IPS-18a (cell line): ENCODE measurements around the gene PLIN5.

Experiments
- H3K27ac ChIP-seq: one replicate; pipeline ENCODE4 v1.5.1; 2013; ENCODE audit warnings: low read length
- H3K27me3 ChIP-seq: one replicate; pipeline ENCODE4 v1.6.1; 2013; ENCODE audit warnings: mild to moderate bottlenecking, low read length; ENCODE audit not compliant: control insufficient read depth, insufficient read depth
- H3K36me3 ChIP-seq: one replicate; pipeline ENCODE4 v1.6.1; 2013; ENCODE audit warnings: low read depth, low read length; ENCODE audit not compliant: control insufficient read depth
- H3K4me1 ChIP-seq: one replicate; pipeline ENCODE4 v1.6.1; 2013; ENCODE audit warnings: low read depth, low read length; ENCODE audit not compliant: control insufficient read depth
- H3K4me3 ChIP-seq: one replicate; pipeline ENCODE4 v1.5.1; 2013; ENCODE audit warnings: low read length
- H3K9ac ChIP-seq: one replicate; pipeline ENCODE4 v1.6.1; 2013; ENCODE audit warnings: mild to moderate bottlenecking, low read length, moderate library complexity
- H3K9me3 ChIP-seq: one replicate; pipeline ENCODE4 v1.6.1; 2013; ENCODE audit warnings: low read depth, low read length; ENCODE audit not compliant: control insufficient read depth

PLIN5 gene

GRCh38 chr19:4559569-4559968, 24.5 kb upstream of the PLIN5 start, which contains the start of gene SEMA6B:
TSS of gene SEMA6B (minus strand) at chr19:4559684. CDS start at chr19:4558457, 1,227 bp downstream.
- Histone ChIP-seq H3K4me1 (no peaks in the 10 kb centered on the region), H3K36me3 (no peaks in the 10 kb centered on the region), H3K27me3 (no peaks in the 10 kb centered on the region), H3K9me3 (no peaks in the 10 kb centered on the region), H3K9ac (no peak within 1 kb of the TSS), H3K4me3 (no peak within 1 kb of the TSS), H3K27ac (no peak within 1 kb of the TSS)

GRCh38 chr19:4557971-4558941, 23.2 kb upstream of the PLIN5 start:
- no peak overlapping the region for H3K9ac ChIP-seq
- H3K9me3 ChIP-seq: no peaks in the 10 kb centered on the region
- no peaks in the 10 kb centered on the region for H3K27me3 ChIP-seq
- no peaks in the 10 kb centered on the region for H3K4me1 ChIP-seq
- H3K36me3 ChIP-seq: peaks cover 9% of the 10 kb centered on the region
- H3K4me3 ChIP-seq: no peak overlapping the region
- H3K27ac ChIP-seq: no peak overlapping the region

- peaks cover 17% of the 10 kb centered on the region for H3K36me3 ChIP-seq
- H3K9ac ChIP-seq: no peak overlapping the region
- H3K9me3 ChIP-seq: no peaks in the 10 kb centered on the region
- no peaks in the 10 kb centered on the region for H3K27me3 ChIP-seq
- H3K4me3 ChIP-seq: no peak overlapping the region
- H3K27ac ChIP-seq: no peak overlapping the region
- H3K4me1 ChIP-seq: no peaks in the 10 kb centered on the region
These were observed 22.3 kb upstream of the PLIN5 start for GRCh38 chr19:4557144-4557970.

GRCh38 chr19:4556597-4557127, 21.6 kb upstream of the PLIN5 start:
- Histone ChIP-seq H3K4me1 (no peaks in the 10 kb centered on the region), H3K27me3 (no peaks in the 10 kb centered on the region), H3K9me3 (no peaks in the 10 kb centered on the region), H3K36me3 (peaks cover 17% of the 10 kb centered on the region), H3K27ac (no peak overlapping the region), H3K9ac (no peak overlapping the region), H3K4me3 (no peak overlapping the region)

- no peaks in the 10 kb centered on the region for H3K9me3 ChIP-seq
- no peaks in the 10 kb centered on the region for H3K4me1 ChIP-seq
- H3K27ac ChIP-seq: no peak overlapping the region
- no peaks in the 10 kb centered on the region for H3K27me3 ChIP-seq
- H3K9ac ChIP-seq: no peak overlapping the region
- peaks cover 17% of the 10 kb centered on the region for H3K36me3 ChIP-seq
- no peak overlapping the region for H3K4me3 ChIP-seq
These were observed 20.9 kb upstream of the PLIN5 start for GRCh38 chr19:4555657-4556561.

GRCh38 chr19:4554717-4555116, 19.7 kb upstream of the PLIN5 start:
- Histone ChIP-seq H3K9ac (no peak overlapping the region), H3K27ac (no peak overlapping the region), H3K9me3 (no peaks in the 10 kb centered on the region), H3K27me3 (no peaks in the 10 kb centered on the region), H3K4me1 (no peaks in the 10 kb centered on the region), H3K4me3 (no peak overlapping the region), H3K36me3 (peaks cover 20% of the 10 kb centered on the region)

GRCh38 chr19:4553775-4554174, 18.8 kb upstream of the PLIN5 start:
- Histone ChIP-seq H3K27me3 (no peaks in the 10 kb centered on the region), H3K9me3 (no peaks in the 10 kb centered on the region), H3K27ac (no peak overlapping the region), H3K36me3 (peaks cover 20% of the 10 kb centered on the region), H3K4me3 (no peak overlapping the region), H3K4me1 (no peaks in the 10 kb centered on the region), H3K9ac (no peak overlapping the region)

GRCh38 chr19:4553092-4553695, 18.2 kb upstream of the PLIN5 start:
- H3K9me3 ChIP-seq: no peaks in the 10 kb centered on the region
- H3K4me3 ChIP-seq: no peak overlapping the region
- H3K27me3 ChIP-seq: no peaks in the 10 kb centered on the region
- H3K9ac ChIP-seq: no peak overlapping the region
- H3K4me1 ChIP-seq: no peaks in the 10 kb centered on the region
- peaks cover 20% of the 10 kb centered on the region for H3K36me3 ChIP-seq
- H3K27ac ChIP-seq: no peak overlapping the region

GRCh38 chr19:4552525-4552819, 17.4 kb upstream of the PLIN5 start:
- H3K36me3 ChIP-seq: peaks cover 25% of the 10 kb centered on the region
- H3K27me3 ChIP-seq: no peaks in the 10 kb centered on the region
- no peak overlapping the region for H3K4me3 ChIP-seq
- no peak overlapping the region for H3K9ac ChIP-seq
- H3K4me1 ChIP-seq: no peaks in the 10 kb centered on the region
- no peaks in the 10 kb centered on the region for H3K9me3 ChIP-seq
- H3K27ac ChIP-seq: no peak overlapping the region

GRCh38 chr19:4550479-4551050, 15.5 kb upstream of the PLIN5 start:
- H3K27me3 ChIP-seq: no peaks in the 10 kb centered on the region
- H3K36me3 ChIP-seq: peaks cover 25% of the 10 kb centered on the region
- H3K9ac ChIP-seq: no peak overlapping the region
- no peak overlapping the region for H3K27ac ChIP-seq
- H3K4me3 ChIP-seq: no peak overlapping the region
- no peaks in the 10 kb centered on the region for H3K4me1 ChIP-seq
- H3K9me3 ChIP-seq: no peaks in the 10 kb centered on the region
